Stomach (tissue), 9 donors: ENCODE results near the gene FBP1. TPM values are rescaled to one million over a fixed set of nuclear protein-coding genes. Genes with fewer than 3 reads are reported as not detected.

Experiments
- DNase-seq, 2 donors: peaks; one replicate each; pipeline versions ENCODE4 v3.0.0 to v3.0.0-alpha.2; 2013 to 2019
- H3K27ac ChIP-seq, 5 donors: fragments of 200-600 bp in 4 of 5; sonication (generic) in 4 of 5; one replicate each; pipeline ENCODE4 v1.5.1; 2013 to 2019; ENCODE audit warnings: mild to moderate bottlenecking in 1 of 5, moderate library complexity in 1 of 5
- H3K27me3 ChIP-seq, 3 donors: fragments of 200-600 bp; sonication (generic); one replicate each; pipeline ENCODE4 v1.5.1; 2017 to 2019; ENCODE audit warnings: mixed run types in 1 of 3
- H3K36me3 ChIP-seq, 4 donors: fragments of 200-600 bp; sonication (generic); 1 replicate in 3 of 4; 2 replicates in 1 of 4; pipeline ENCODE4 v1.5.1; 2016 to 2019
- H3K4me1 ChIP-seq, 4 donors: fragments of 200-600 bp; sonication (generic); one replicate each; pipeline ENCODE4 v1.5.1; 2016 to 2019
- H3K4me3 ChIP-seq, 4 donors: fragments of 200-600 bp; sonication (generic) in 3 of 4; one replicate each; pipeline ENCODE4 v1.5.1; 2016 to 2019; ENCODE audit warnings: mild to moderate bottlenecking in 1 of 4
- H3K9me3 ChIP-seq, 4 donors: fragments of 200-600 bp; sonication (generic); one replicate each; pipeline ENCODE4 v1.5.1; 2016 to 2019
- CTCF ChIP-seq, 7 experiments: fragments of 450-650 bp in 4 of 7; fragments of 200-600 bp in 3 of 7; sonication (generic) in 3 of 7; IDR thresholded peaks; one replicate each; pipeline ENCODE4 v1.5.1; 2016 to 2019; ENCODE audit warnings: antibody characterized with exemption in 7 of 7, control low read depth in 2 of 7, mild to moderate bottlenecking in 1 of 7
- EP300 ChIP-seq: sonication (generic); formaldehyde crosslinking; IDR thresholded peaks from one replicate; pipeline ENCODE4 v1.6.1; 2017; ENCODE audit warnings: antibody characterized with exemption
- POLR2A ChIP-seq, 4 donors: fragments of 450-650 bp; IDR thresholded peaks; one replicate each; pipeline ENCODE4 v1.6.1; 2016; ENCODE audit warnings: antibody characterized with exemption in 4 of 4, control low read depth in 2 of 4, mild to moderate bottlenecking in 1 of 4, moderate library complexity in 1 of 4
- POLR2AphosphoS5 ChIP-seq, 3 donors: sonication (generic); formaldehyde crosslinking; IDR thresholded peaks; one replicate each; pipeline ENCODE4 v1.6.1; 2016; ENCODE audit warnings: antibody characterized with exemption in 3 of 3
- WGBS, 5 donors: extraction: QIAGEN DNeasy Blood & Tissue Kit in 3 of 5; methylation state at CpG; one replicate each; pipeline versions ENCODE4 v1.1.5 to v1.1.7; 2013 to 2018; 5-methylcytosine and 5-hydroxymethylcytosine counted together
- intact Hi-C: fragments of 100-400 bp; cut with DNase I; formaldehyde crosslinking; loops from one replicate; pipeline ENCODE4 v1.15.1; 2023; ENCODE audit warnings: low total_unique reads
- polyA plus RNA-seq, 3 donors: library from polyadenylated mRNA; stranded (reverse); fragments of 200-250 nt; gene quantifications; one replicate each; pipeline ENCODE4 v1.2.3, GENCODE V29; 2013
- total RNA-seq, 5 donors: library from RNA; depleted of rRNA; stranded (reverse); fragments of >200 nt; gene quantifications; one replicate each; pipeline versions ENCODE4 v1.1.0 to v1.2.3, GENCODE V29; 2014 to 2016
- donor health status: healthy with polysubstance abuse.
- donor health status: Bipolar disorder and iron deficiency.
- donor health status: healthy.

FBP1 gene
- total and polyA plus RNA-seq, 8 donors: 10.7 to 122 (median 42.7) TPM

- Histone ChIP-seq H3K27me3 (no peaks in the 10 kb centered on the region), H3K4me3 (no peak overlapping the region), H3K4me1 (peaks cover 0 to 12% (median 4%) of the 10 kb centered on the region in 4 donors), H3K36me3 (no peaks in the 10 kb centered on the region), H3K27ac (no peak overlapping the region), H3K9me3 (no peaks in the 10 kb centered on the region)
- intact Hi-C loops: no loop called here
- DNase-seq: no peak
- 63 to 92% (median 76%) methylated on average over 3 to 6 of the region's 6 CpGs for WGBS, 5 donors
- no peak for TF ChIP-seq POLR2AphosphoS5 (IDR thresholded peaks at IDR 0.05)
- no peak for TF ChIP-seq POLR2A (IDR thresholded peaks at IDR 0.05)
- TF ChIP-seq CTCF (IDR thresholded peaks at IDR 0.05): no peak
- TF ChIP-seq EP300: no peak
Measured at GRCh38 chr9:94645901-94646300, 6.6 kb upstream of the FBP1 start.

GRCh38 chr9:94644543-94644942, 5.2 kb upstream of the FBP1 start:
- Histone ChIP-seq H3K27ac (no peak overlapping the region), H3K4me1 (peaks cover 0 to 20% (median 14%) of the 10 kb centered on the region in 4 donors), H3K27me3 (no peaks in the 10 kb centered on the region), H3K36me3 (no peaks in the 10 kb centered on the region), H3K4me3 (no peak overlapping the region), H3K9me3 (no peaks in the 10 kb centered on the region)
- DNase-seq: peak in 1 of 2 donors; percentile 35
- 77 to 88% (median 83%) methylated on average over 4 to 5 of the region's 5 CpGs for WGBS, 5 donors
- TF ChIP-seq POLR2A (IDR thresholded peaks at IDR 0.05) (no peak), EP300 (no peak), CTCF (IDR thresholded peaks at IDR 0.05) (no peak), POLR2AphosphoS5 (IDR thresholded peaks at IDR 0.05) (no peak)
- intact Hi-C loops: no loop called here

- H3K4me1 ChIP-seq: peaks cover 0 to 25% (median 18%) of the 10 kb centered on the region in 4 donors
- intact Hi-C loops: no loop called here
- H3K9me3 ChIP-seq: no peaks in the 10 kb centered on the region
- TF ChIP-seq CTCF (IDR thresholded peaks at IDR 0.05) (no peak), POLR2AphosphoS5 (IDR thresholded peaks at IDR 0.05) (no peak), POLR2A (IDR thresholded peaks at IDR 0.05) (no peak), EP300 (no peak)
- no peaks in the 10 kb centered on the region for H3K36me3 ChIP-seq
- DNase-seq: no peak
- peaks cover 0 to 4% (median 0%) of the 10 kb centered on the region in 3 donors for H3K27me3 ChIP-seq
- WGBS, 5 donors: 73 to 80% (median 76%) methylated on average over 4 of the region's 4 CpGs
- no peak overlapping the region for H3K4me3 ChIP-seq
- H3K27ac ChIP-seq: no peak overlapping the region
Measured at GRCh38 chr9:94643741-94644140, 4.4 kb upstream of the FBP1 start.

- H3K27me3 ChIP-seq: peaks cover 0 to 8% (median 0%) of the 10 kb centered on the region in 3 donors
- intact Hi-C loops: no loop called here
- WGBS, 5 donors: 79 to 91% (median 89%) methylated on average over 8 of the region's 8 CpGs
- no peaks in the 10 kb centered on the region for H3K9me3 ChIP-seq
- no peak overlapping the region for H3K27ac ChIP-seq
- peaks cover 0 to 26% (median 19%) of the 10 kb centered on the region in 4 donors for H3K4me1 ChIP-seq
- no peaks in the 10 kb centered on the region for H3K36me3 ChIP-seq
- no peak for DNase-seq
- no peak overlapping the region for H3K4me3 ChIP-seq
- TF ChIP-seq POLR2A (IDR thresholded peaks at IDR 0.05): no peak
- no peak for TF ChIP-seq POLR2AphosphoS5 (IDR thresholded peaks at IDR 0.05)
- no peak for TF ChIP-seq CTCF (IDR thresholded peaks at IDR 0.05)
- no peak for TF ChIP-seq EP300
Measured at GRCh38 chr9:94643176-94643575, 3.9 kb upstream of the FBP1 start.
